ENCODE data around the gene CACNG4. TPM values are rescaled to one million over a fixed set of nuclear protein-coding genes. Genes with fewer than 3 reads are reported as not detected.
A peak's percentile ranks its signal among the peaks of the same experiment; 100 is the strongest.

CACNG4 gene
- total and polyA plus RNA-seq, 10 donors, result not detected

GRCh38 chr17:67054011-67054591 lies 89.6 kb downstream of the CACNG4 start:
- WGBS, 5 donors, result 85 to 93% (median 86%) methylated on average over 13 to 19 of the region's 19 CpGs
- H3K9me3 ChIP-seq, result peaks cover 0 to 19% (median 11%) of the 10 kb centered on the region in 8 donors
- H3K27ac ChIP-seq, result no peak overlapping the region
- DNase-seq, result peak; percentile 56
- TF ChIP-seq POLR2A (IDR thresholded peaks at IDR 0.05), result no peak
- H3K27me3 ChIP-seq (replicated peaks in 1 of 7), result no peaks in the 10 kb centered on the region
- no peaks in the 10 kb centered on the region for H3K36me3 ChIP-seq
- H3K4me3 ChIP-seq, result no peak overlapping the region
- H3K4me1 ChIP-seq, result no peaks in the 10 kb centered on the region
- intact Hi-C loops (cut with DNase I; ENCODE audit: low total_unique reads), result no loop called here

GRCh38 chr17:67054608-67055007 lies 90.1 kb downstream of the CACNG4 start:
- no peak for TF ChIP-seq POLR2AphosphoS5 (IDR thresholded peaks at IDR 0.05)
- 70 to 96% (median 77%) methylated on average over 5 of the region's 5 CpGs for WGBS, 5 donors
- intact Hi-C loops (cut with DNase I; ENCODE audit: low total_unique reads), result no loop called here
- no peaks in the 10 kb centered on the region for H3K4me1 ChIP-seq
- H3K27me3 ChIP-seq (replicated peaks in 1 of 7), result no peaks in the 10 kb centered on the region
- H3K4me3 ChIP-seq, result no peak overlapping the region
- H3K27ac ChIP-seq, result no peak overlapping the region
- no peaks in the 10 kb centered on the region for H3K36me3 ChIP-seq
- peaks cover 0 to 14% (median 7%) of the 10 kb centered on the region in 8 donors for H3K9me3 ChIP-seq
- no peak for DNase-seq

GRCh38 chr17:67055041-67055443 lies 90.5 kb downstream of the CACNG4 start:
- H3K27ac ChIP-seq, result no peak overlapping the region
- H3K4me1 ChIP-seq, result no peaks in the 10 kb centered on the region
- H3K4me3 ChIP-seq, result no peak overlapping the region
- H3K27me3 ChIP-seq (replicated peaks in 1 of 7), result no peaks in the 10 kb centered on the region
- intact Hi-C loops (cut with DNase I; ENCODE audit: low total_unique reads), result no loop called here
- no peaks in the 10 kb centered on the region for H3K36me3 ChIP-seq
- no peak for TF ChIP-seq POLR2A (IDR thresholded peaks at IDR 0.05)
- TF ChIP-seq POLR2AphosphoS5 (IDR thresholded peaks at IDR 0.05), result no peak
- no peak for TF ChIP-seq CTCF (IDR thresholded peaks at IDR 0.05 in 8 of 11, conservative IDR thresholded peaks at IDR 0.05 in 3 of 11)
- H3K9me3 ChIP-seq, result peaks cover 0 to 10% (median 2%) of the 10 kb centered on the region in 8 donors
- 91 to 97% (median 94%) methylated on average over 12 to 19 of the region's 19 CpGs for WGBS, 5 donors
- DNase-seq, result peak; percentile 67

- Histone ChIP-seq H3K9me3 (peaks cover 0 to 2% (median 0%) of the 10 kb centered on the region in 8 donors), H3K27me3 (replicated peaks in 1 of 7) (no peaks in the 10 kb centered on the region), H3K4me3 (no peak overlapping the region), H3K27ac (no peak overlapping the region), H3K4me1 (no peaks in the 10 kb centered on the region), H3K36me3 (no peaks in the 10 kb centered on the region)
- intact Hi-C loops (cut with DNase I; ENCODE audit: low total_unique reads), result no loop called here
- WGBS, 5 donors, result 82 to 87% (median 84%) methylated on average over 25 to 29 of the region's 29 CpGs
- TF ChIP-seq CTCF (IDR thresholded peaks at IDR 0.05 in 8 of 11, conservative IDR thresholded peaks at IDR 0.05 in 3 of 11) (no peak), POLR2AphosphoS5 (IDR thresholded peaks at IDR 0.05) (no peak), POLR2A (IDR thresholded peaks at IDR 0.05) (no peak)
- peak; percentile 58 for DNase-seq
These were observed 91.6 kb downstream of the CACNG4 start for GRCh38 chr17:67055811-67056745.

Data from spleen (tissue), 11 donors.